HFFc6 (cell line): ENCODE measurements around the gene TFDP2. TPM values are rescaled to one million over a fixed set of nuclear protein-coding genes. Genes with fewer than 3 reads are reported as not detected.

Source experiments
- DNase-seq: peaks from one replicate; pipeline ENCODE4 v3.0.0-alpha.2; 2018
- H3K27ac Mint-ChIP-seq: 2 replicates; pipeline ENCODE4 v1.8.0; 2020; ENCODE audit warnings: mild to moderate bottlenecking, mixed read lengths
- H3K27me3 Mint-ChIP-seq: 2 replicates; pipeline ENCODE4 v1.8.0; 2021; ENCODE audit warnings: mild to moderate bottlenecking, moderate library complexity, mixed read lengths; ENCODE audit not compliant: insufficient read depth
- H3K36me3 Mint-ChIP-seq: 2 replicates; pipeline ENCODE4 v1.8.0; 2021; ENCODE audit warnings: low read depth, mixed read lengths
- H3K4me1 Mint-ChIP-seq: 2 replicates; pipeline ENCODE4 v1.8.0; 2020; ENCODE audit warnings: low read depth, mixed read lengths
- H3K4me3 Mint-ChIP-seq: 2 replicates; pipeline ENCODE4 v1.8.0; 2020; ENCODE audit warnings: mild to moderate bottlenecking, moderate library complexity, mixed read lengths
- H3K9me3 Mint-ChIP-seq: 2 replicates; pipeline ENCODE4 v1.8.0; 2020; ENCODE audit warnings: mild to moderate bottlenecking, mixed read lengths
- CTCF ChIP-seq: fragments of 200-600 bp; sonication (generic); IDR thresholded peaks from 2 replicates; pipeline ENCODE4 v1.5.0; 2021; ENCODE audit warnings: antibody characterized with exemption, mild to moderate bottlenecking
- total RNA-seq, 6 experiments: library from RNA; stranded (reverse); fragmentation: NEBNext Ultra II Directional; extraction: Animal tissue kit (Norgen Biotek cat#: 25700); gene quantifications; 2 replicates in 1 of 6; 3 replicates in 5 of 6; pipeline ENCODE4 v1.2.3, GENCODE V29; 2021

TFDP2 gene
- total RNA-seq, 6 experiments from 2014 or later: 22.0 to 34.1 (median 27.6) TPM

GRCh38 chr3:142065344-142065743 lies 84.0 kb downstream of the TFDP2 start:
- Mint-ChIP-seq H3K27me3 (no peaks in the 10 kb centered on the region; the same call in 1 of the 2 replicates), H3K4me1 (no peaks in the 10 kb centered on the region), H3K4me3 (no peak overlapping the region), H3K9me3 (no peaks in the 10 kb centered on the region), H3K36me3 (no peaks in the 10 kb centered on the region), H3K27ac (no peak overlapping the region)
- no peak for DNase-seq
- no peak for TF ChIP-seq CTCF

GRCh38 chr3:142064454-142064853 lies 84.9 kb downstream of the TFDP2 start:
- no peak for DNase-seq
- TF ChIP-seq CTCF: no peak
- Mint-ChIP-seq H3K36me3 (no peaks in the 10 kb centered on the region), H3K4me3 (no peak overlapping the region), H3K4me1 (no peaks in the 10 kb centered on the region), H3K27me3 (no peaks in the 10 kb centered on the region; the same call in 1 of the 2 replicates), H3K27ac (no peak overlapping the region), H3K9me3 (no peaks in the 10 kb centered on the region)

- H3K27ac Mint-ChIP-seq: no peak overlapping the region
- no peak overlapping the region for H3K4me3 Mint-ChIP-seq
- no peak for DNase-seq
- H3K36me3 Mint-ChIP-seq: peaks cover 8% of the 10 kb centered on the region; the same call in 1 of the 2 replicates
- peaks cover 7% of the 10 kb centered on the region for H3K4me1 Mint-ChIP-seq
- TF ChIP-seq CTCF: no peak
- no peaks in the 10 kb centered on the region for H3K27me3 Mint-ChIP-seq
- H3K9me3 Mint-ChIP-seq: no peaks in the 10 kb centered on the region
These were observed 92.0 kb downstream of the TFDP2 start for GRCh38 chr3:142057331-142057725.

- H3K9me3 Mint-ChIP-seq: no peaks in the 10 kb centered on the region
- peaks cover 7% of the 10 kb centered on the region for H3K4me1 Mint-ChIP-seq
- no peaks in the 10 kb centered on the region for H3K27me3 Mint-ChIP-seq
- DNase-seq: no peak
- no peak overlapping the region for H3K27ac Mint-ChIP-seq
- no peak overlapping the region for H3K4me3 Mint-ChIP-seq
- TF ChIP-seq CTCF: no peak
- H3K36me3 Mint-ChIP-seq: peaks cover 8% of the 10 kb centered on the region; the same call in 1 of the 2 replicates
These were observed 92.6 kb downstream of the TFDP2 start for GRCh38 chr3:142056656-142057330.

GRCh38 chr3:142053835-142054234 lies 95.5 kb downstream of the TFDP2 start:
- Mint-ChIP-seq H3K36me3 (peaks cover 8% of the 10 kb centered on the region; the same call in 1 of the 2 replicates), H3K4me3 (no peak overlapping the region), H3K4me1 (peaks cover 7% of the 10 kb centered on the region), H3K27me3 (no peaks in the 10 kb centered on the region; the same call in 1 of the 2 replicates), H3K9me3 (no peaks in the 10 kb centered on the region), H3K27ac (no peak overlapping the region)
- no peak for DNase-seq
- TF ChIP-seq CTCF: no peak
